Measurements from ENCODE around the gene SPRR1A.

DNA sequence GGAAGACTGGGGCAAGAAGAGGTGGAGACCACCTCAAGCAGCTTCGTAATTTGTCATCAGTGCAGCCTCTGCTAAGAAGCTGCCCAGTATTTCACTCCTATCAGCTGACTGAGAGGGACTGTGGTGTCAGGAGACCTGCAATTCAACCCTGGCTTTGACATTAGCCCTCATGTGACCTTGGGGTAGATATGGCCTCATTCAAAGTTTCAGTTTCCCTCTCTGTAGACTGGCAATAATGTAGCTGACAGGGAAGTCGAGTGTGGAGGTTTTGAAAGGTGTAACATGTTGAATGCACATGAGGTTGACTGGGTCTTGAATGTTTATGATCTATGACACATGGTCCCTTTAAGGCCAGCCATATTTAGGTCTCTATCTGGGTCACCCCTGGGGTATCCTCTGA lies 15.6 kb upstream of the SPRR1A start:
- TF ChIP-seq EP300 (IDR thresholded peaks at IDR 0.05; ENCODE audit: borderline replicate concordance) (no peak), RAD21 (IDR thresholded peaks at IDR 0.05; ENCODE audit: low read depth) (no peak), FOXM1 (IDR thresholded peaks at IDR 0.05; ENCODE audit: borderline replicate concordance, low read depth) (no peak), TAF1 (IDR thresholded peaks at IDR 0.05; ENCODE audit: low read depth) (no peak), REST (IDR thresholded peaks at IDR 0.05; ENCODE audit: low read depth) (no peak), MAX (IDR thresholded peaks at IDR 0.05) (no peak), CREB1 (IDR thresholded peaks at IDR 0.05; ENCODE audit: low read depth) (no peak), TEAD4 (IDR thresholded peaks at IDR 0.05) (no peak), EGR1 (IDR thresholded peaks at IDR 0.05) (no peak)
